ENCODE data around the gene SYAP1.

- TF ChIP-seq CTCF (conservative IDR thresholded peaks at IDR 0.05; ENCODE audit: low read depth in 2 of 2) (no peak), REST (IDR thresholded peaks at IDR 0.05; ENCODE audit: unreplicated experiment) (no peak), EZH2 (IDR thresholded peaks at IDR 0.05; ENCODE audit: low read depth, unreplicated experiment) (no peak), POLR2AphosphoS5 (IDR thresholded peaks at IDR 0.05; ENCODE audit: low read depth) (no peak), CREB1 (CRISPR knock-in tag; IDR thresholded peaks at IDR 0.05; ENCODE audit: low read depth) (no peak)
Observed at GRCh38 chrX:16722481-16722880, 3.1 kb downstream of the SYAP1 start.
